HG03571 (cell line): ENCODE measurements around the gene PLEKHH1.

ENCODE experiments used
- ATAC-seq: cut with Tn5 transposase; IDR thresholded peaks from one replicate; pipeline ENCODE4 v1.9.1; 2021; ENCODE audit not compliant: unreplicated experiment

PLEKHH1 gene

GRCh38 chr14:67532998-67533753 is at the start of gene PLEKHH1:
PLEKHH1 (plus strand) TSS chr14:67533290; CDS start chr14:67541868, 8,578 bp downstream.
- no peak for ATAC-seq

DNA sequence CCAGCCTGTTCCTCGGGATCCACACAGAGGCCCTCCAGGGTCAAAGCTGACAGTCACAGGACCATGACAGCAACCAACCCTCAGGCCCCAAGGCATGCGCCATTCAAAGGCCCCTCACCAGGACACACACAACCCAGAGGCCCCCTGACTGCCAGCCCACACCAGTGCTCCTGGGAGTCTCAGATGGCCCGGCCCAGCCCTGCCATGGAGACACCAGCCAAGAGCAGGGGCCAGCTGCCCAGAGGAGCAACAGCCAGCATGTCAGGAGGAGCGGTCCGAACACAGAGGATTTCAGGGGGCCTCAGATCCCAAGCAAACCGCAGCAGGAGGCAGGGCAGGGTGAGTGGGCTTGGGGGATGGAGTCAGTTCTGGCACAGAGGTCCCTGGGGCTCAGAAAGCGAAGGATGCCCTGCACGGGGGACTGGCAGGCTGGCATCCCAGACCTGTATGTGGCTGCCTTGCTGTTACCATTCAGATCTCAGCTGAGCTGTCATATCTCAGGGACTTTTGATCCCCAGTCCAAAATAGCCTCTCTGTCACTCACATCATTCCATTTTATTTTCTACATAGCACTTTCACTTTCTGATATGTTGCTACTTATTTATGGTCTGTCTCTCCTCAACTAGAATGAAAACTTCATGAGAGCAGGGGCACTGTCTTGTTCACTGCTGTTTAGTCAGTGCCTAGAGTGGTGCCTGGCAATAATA is 49.4 kb upstream of the PLEKHH1 start:
- ATAC-seq, result no peak

- ATAC-seq, result no peak
Observed at GRCh38 chr14:67485501-67486095, 47.5 kb upstream of the PLEKHH1 start.

DNA sequence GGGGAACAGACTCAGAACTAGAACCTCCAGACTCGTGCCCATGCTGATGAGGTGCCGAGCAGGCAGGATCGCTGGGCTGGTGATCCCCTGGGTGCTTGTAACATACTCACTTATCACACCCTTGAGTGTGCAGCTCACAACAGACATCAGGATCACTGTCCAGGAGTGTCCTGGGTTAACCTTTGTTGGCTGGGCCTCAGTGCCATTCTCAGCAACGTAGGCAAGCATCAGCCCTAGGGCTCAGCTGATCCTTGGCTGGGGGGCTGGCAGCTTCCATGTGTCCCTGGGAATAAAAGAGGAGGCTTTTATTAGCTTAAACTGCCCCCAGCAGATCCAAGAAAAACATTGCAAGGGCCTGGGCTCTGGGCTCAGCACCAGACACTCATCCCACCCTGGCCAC is 46.2 kb upstream of the PLEKHH1 start:
- no peak for ATAC-seq

- no peak for ATAC-seq
Observed at GRCh38 chr14:67487332-67487731, 45.8 kb upstream of the PLEKHH1 start.

GRCh38 chr14:67487937-67488893 is 44.9 kb upstream of the PLEKHH1 start, which contains the start of gene TMEM229B:
TMEM229B (minus strand) TSS chr14:67488721; CDS start chr14:67473923, 14,798 bp downstream.
- peak; percentile 86 for ATAC-seq

GRCh38 chr14:67490196-67490595 is 42.9 kb upstream of the PLEKHH1 start:
- ATAC-seq, result no peak

DNA sequence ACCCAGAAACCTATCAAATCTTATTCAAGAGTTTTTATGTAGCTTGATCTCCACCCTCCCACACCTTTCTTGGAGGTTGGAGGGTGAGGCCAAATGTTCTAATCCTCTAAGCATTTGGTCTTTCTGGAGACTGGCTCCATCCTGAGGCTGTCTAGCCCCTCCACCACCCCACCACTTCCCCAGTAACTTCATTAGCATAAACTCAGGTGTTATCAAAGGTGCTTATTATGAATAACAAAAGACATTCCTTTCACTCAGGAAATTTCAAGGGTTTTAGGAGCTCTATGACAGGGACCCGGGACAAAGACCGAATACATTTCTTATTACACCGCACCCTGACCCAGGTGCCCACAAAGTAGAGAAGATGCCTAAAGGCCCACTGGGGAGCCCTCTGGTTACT is 41.8 kb upstream of the PLEKHH1 start:
- no peak for ATAC-seq

DNA sequence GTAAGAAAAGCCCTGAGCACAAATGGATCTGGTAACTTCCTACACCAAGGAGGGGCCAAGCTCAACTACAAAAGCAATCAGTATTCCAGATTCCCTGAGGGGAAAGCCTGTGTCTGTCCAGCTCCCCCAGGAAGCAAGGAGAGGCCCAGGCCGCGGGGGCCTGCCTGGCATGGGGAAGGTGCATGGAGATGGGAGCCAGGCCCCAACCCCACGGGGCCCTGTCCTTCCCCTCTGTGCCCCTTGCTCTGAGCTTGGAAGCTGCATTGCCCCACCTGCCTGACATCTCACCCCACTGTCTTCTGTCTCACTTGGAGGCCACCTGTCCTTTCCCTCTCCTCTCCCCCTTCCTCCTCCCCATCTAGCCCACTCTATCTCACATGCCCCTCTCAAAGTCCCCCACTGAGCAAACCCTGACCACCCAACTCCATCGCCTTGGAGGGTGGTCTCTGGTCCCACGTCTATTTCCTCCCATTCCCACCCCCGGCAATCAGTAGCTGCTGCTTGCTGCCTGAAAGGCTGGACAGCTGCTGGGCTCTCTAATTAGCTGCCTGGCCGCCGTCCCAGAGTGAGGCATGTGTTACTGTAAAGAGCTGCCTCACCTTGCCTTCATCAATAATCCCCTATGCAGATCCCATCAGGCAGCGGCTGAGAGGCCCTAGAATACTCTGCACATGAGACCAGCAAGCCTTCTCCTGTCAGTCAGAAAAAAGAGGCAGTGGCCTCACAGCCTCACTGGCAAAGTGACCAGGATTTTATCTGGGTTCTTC is 41.2 kb upstream of the PLEKHH1 start:
- ATAC-seq, result no peak

- ATAC-seq, result no peak
Observed at GRCh38 chr14:67492538-67492937, 40.6 kb upstream of the PLEKHH1 start.

- no peak for ATAC-seq
Observed at GRCh38 chr14:67493092-67493717, 39.9 kb upstream of the PLEKHH1 start.

- no peak for ATAC-seq
Observed at GRCh38 chr14:67495827-67496226, 37.3 kb upstream of the PLEKHH1 start.

DNA sequence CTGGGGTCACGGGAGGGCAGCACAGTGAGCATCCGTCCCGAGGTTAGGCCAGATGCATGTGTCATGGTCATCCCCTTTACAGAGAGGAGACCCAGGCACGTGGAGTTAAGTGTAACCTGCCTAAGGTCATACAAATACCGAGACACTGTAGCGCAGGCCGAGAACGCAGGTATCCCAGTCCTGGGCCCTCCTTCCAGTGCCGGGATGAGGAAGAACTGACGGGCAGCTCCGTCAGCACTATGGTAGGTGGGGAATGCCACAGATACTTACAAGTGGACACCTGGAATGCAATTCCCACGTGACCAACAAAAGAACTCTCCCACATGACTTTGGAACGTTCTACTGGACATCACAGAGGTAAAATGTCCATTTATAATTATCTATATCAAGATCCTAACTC is 35.9 kb upstream of the PLEKHH1 start:
- ATAC-seq, result no peak

- no peak for ATAC-seq
Observed at GRCh38 chr14:67497716-67498115, 35.4 kb upstream of the PLEKHH1 start.

- ATAC-seq, result no peak
Observed at GRCh38 chr14:67500981-67501380, 32.1 kb upstream of the PLEKHH1 start.

- ATAC-seq, result no peak
Observed at GRCh38 chr14:67501670-67502069, 31.4 kb upstream of the PLEKHH1 start.

DNA sequence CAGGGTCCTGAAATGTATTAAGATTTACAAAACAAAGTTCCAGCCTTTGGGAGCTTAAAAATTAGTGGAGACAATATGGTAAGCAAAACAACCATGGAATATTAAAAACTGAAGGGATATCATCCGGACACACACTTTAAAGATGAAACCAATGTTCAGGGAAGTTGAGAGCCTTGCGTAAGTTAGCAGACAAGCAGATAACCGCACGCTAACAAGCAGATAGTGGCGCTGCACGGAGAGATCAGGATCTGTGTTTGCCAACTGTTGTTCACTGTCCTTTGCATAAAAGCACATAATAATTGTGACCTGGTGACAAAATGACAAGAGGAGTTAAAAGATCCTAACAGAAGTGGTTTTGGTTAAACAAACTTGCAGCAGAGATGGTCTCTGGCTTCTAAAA is 30.2 kb upstream of the PLEKHH1 start:
- ATAC-seq, result no peak

GRCh38 chr14:67503331-67503730 is 29.8 kb upstream of the PLEKHH1 start:
- ATAC-seq, result no peak

- no peak for ATAC-seq
Observed at GRCh38 chr14:67505254-67505653, 27.8 kb upstream of the PLEKHH1 start.

- no peak for ATAC-seq
Observed at GRCh38 chr14:67508956-67509355, 24.1 kb upstream of the PLEKHH1 start.
